ENCODE data around the gene BMP2K.

BMP2K gene

GRCh38 chr4:78737973-78738372 is 38.2 kb upstream of the BMP2K start:
- no peak for TF ChIP-seq CTCF (IDR thresholded peaks at IDR 0.05; ENCODE audit: control extremely low read depth, extremely low read depth, low read depth, missing control alignments)
- ChIA-PET POLR2A (no interaction called here), CTCF (interaction anchor here (0.8 to 3.4 kb wide), 3 partner anchors 9 to 112 kb away, joined by 3 to 17 read pairs (median 5); no protein-coding TSS in a partner anchor)
- no peak for DNase-seq (ENCODE audit: extremely low spot score)

- ChIA-PET POLR2A (no interaction called here), CTCF (interaction anchor here (0.6 to 1.9 kb wide), 5 partner anchors 9 to 1384 kb away, joined by 3 to 6 read pairs (median 4); no protein-coding TSS in a partner anchor)
- no peak for DNase-seq (ENCODE audit: extremely low spot score)
- TF ChIP-seq CTCF (IDR thresholded peaks at IDR 0.05; ENCODE audit: control extremely low read depth, extremely low read depth, low read depth, missing control alignments): no peak
Measured at GRCh38 chr4:78742300-78742699, 33.9 kb upstream of the BMP2K start.

GRCh38 chr4:78747475-78747922 is 28.7 kb upstream of the BMP2K start:
- POLR2A ChIA-PET: no interaction called here
- CTCF ChIA-PET: interaction anchor here (0.9 to 2.6 kb wide), 5 partner anchors 10 to 134 kb away, joined by 3 to 17 read pairs (median 3); no protein-coding TSS in a partner anchor
- no peak for DNase-seq (ENCODE audit: extremely low spot score)
- no peak for TF ChIP-seq CTCF (IDR thresholded peaks at IDR 0.05; ENCODE audit: control extremely low read depth, extremely low read depth, low read depth, missing control alignments)

- no peak for DNase-seq (ENCODE audit: extremely low spot score)
- TF ChIP-seq CTCF (IDR thresholded peaks at IDR 0.05; ENCODE audit: control extremely low read depth, extremely low read depth, low read depth, missing control alignments): no peak
- CTCF ChIA-PET: no interaction called here
- POLR2A ChIA-PET: no interaction called here
Measured at GRCh38 chr4:78748381-78748780, 27.8 kb upstream of the BMP2K start.

GRCh38 chr4:78749258-78749971 is 26.7 kb upstream of the BMP2K start:
- no peak for DNase-seq (ENCODE audit: extremely low spot score)
- ChIA-PET POLR2A (no interaction called here), CTCF (interaction anchor here (0.6 to 1.6 kb wide), 5 partner anchors 9 to 121 kb away, joined by 3 to 4 read pairs (median 3); no protein-coding TSS in a partner anchor)
- TF ChIP-seq CTCF (IDR thresholded peaks at IDR 0.05; ENCODE audit: control extremely low read depth, extremely low read depth, low read depth, missing control alignments): no peak

- no peak for TF ChIP-seq CTCF (IDR thresholded peaks at IDR 0.05; ENCODE audit: control extremely low read depth, extremely low read depth, low read depth, missing control alignments)
- POLR2A ChIA-PET: no interaction called here
- DNase-seq (ENCODE audit: extremely low spot score): peak; percentile 29
- CTCF ChIA-PET: interaction anchor here (1.1 to 1.6 kb wide), 5 partner anchors 8 to 105 kb away, joined by 3 to 4 read pairs (median 3); no protein-coding TSS in a partner anchor
Measured at GRCh38 chr4:78749972-78750727, 26.0 kb upstream of the BMP2K start.

Measured in GM10248 (cell line).